ENCODE results near the gene C2CD2L.

C2CD2L gene

GRCh38 chr11:119081682-119082260, 25.4 kb upstream of the C2CD2L start:
- H2AFZ ChIP-seq (ENCODE audit: low read depth, low read length): no peak overlapping the region
- H3K14ac ChIP-seq (ENCODE audit: low read length in 2 of 2): no peak overlapping the region
- no peak overlapping the region for H2BK12ac ChIP-seq (ENCODE audit: low read length in 2 of 2)
- no peak overlapping the region for H3K23ac ChIP-seq (ENCODE audit: low read length in 2 of 2)
- H3K4me1 ChIP-seq (ENCODE audit: control insufficient read depth, insufficient read depth, low read depth, low read length): peaks cover 5% of the 10 kb centered on the region
- H2BK15ac ChIP-seq (ENCODE audit: low read depth, poor library complexity, severe bottlenecking): no peak overlapping the region
- no peaks in the 10 kb centered on the region for H3K9me3 ChIP-seq (ENCODE audit: control insufficient read depth, low read length)
- H3K36me3 ChIP-seq (ENCODE audit: control insufficient read depth in 1 of 2, insufficient read depth in 2 of 2, low read depth in 1 of 2, low read length in 2 of 2): peaks cover 51 to 59% of the 10 kb centered on the region in 2 experiments
- H3K27me3 ChIP-seq (ENCODE audit: control insufficient read depth in 1 of 2, insufficient read depth in 1 of 2, low read length in 2 of 2): no peaks in the 10 kb centered on the region
- H3K9ac ChIP-seq (ENCODE audit: low read length): no peak overlapping the region
- H3K4ac ChIP-seq (ENCODE audit: low read depth in 1 of 2, low read length in 2 of 2): no peak overlapping the region
- no peak overlapping the region for H3K4me2 ChIP-seq (ENCODE audit: low read length, poor library complexity, severe bottlenecking)
- WGBS: 93% methylated on average over 7 of the region's 7 CpGs
- no peak overlapping the region for H2BK5ac ChIP-seq (ENCODE audit: low read depth, low read length, poor library complexity, severe bottlenecking)
- no peak overlapping the region for H3K4me3 ChIP-seq (ENCODE audit: insufficient read depth in 1 of 2, low read depth in 1 of 2, low read length in 2 of 2)
- no peak overlapping the region for H2AK5ac ChIP-seq (ENCODE audit: low read length, severe bottlenecking)
- DNase-seq: no peak
- H3K18ac ChIP-seq (ENCODE audit: low read depth in 1 of 2, low read length in 2 of 2): no peak overlapping the region
- no peak overlapping the region for H3K27ac ChIP-seq (ENCODE audit: low read length, poor library complexity, severe bottlenecking)
- no peak overlapping the region for H2BK120ac ChIP-seq (ENCODE audit: low read depth, low read length)
- peaks cover 1% of the 10 kb centered on the region for H3K79me1 ChIP-seq (replicated peaks; ENCODE audit: low read length, poor library complexity, severe bottlenecking)
- H4K8ac ChIP-seq (ENCODE audit: low read length): no peak overlapping the region
- no peak overlapping the region for H4K91ac ChIP-seq (ENCODE audit: low read length)

- Histone ChIP-seq H3K4me1 (ENCODE audit: control insufficient read depth, insufficient read depth, low read depth, low read length) (peaks cover 8% of the 10 kb centered on the region), H2AFZ (ENCODE audit: low read depth, low read length) (no peak within 1 kb of the TSS), H2BK12ac (ENCODE audit: low read length in 2 of 2) (peak within 1 kb of the TSS in 1 of 2 experiments; percentile 2), H3K18ac (ENCODE audit: low read depth in 1 of 2, low read length in 2 of 2) (peak within 1 kb of the TSS; percentile 79 to 92), H4K91ac (ENCODE audit: low read length) (peak within 1 kb of the TSS; percentile 76), H3K27me3 (ENCODE audit: control insufficient read depth in 1 of 2, insufficient read depth in 1 of 2, low read length in 2 of 2) (no peaks in the 10 kb centered on the region), H3K9ac (ENCODE audit: low read length) (peak within 1 kb of the TSS; percentile 91), H2AK5ac (ENCODE audit: low read length, severe bottlenecking) (no peak within 1 kb of the TSS), H3K4ac (ENCODE audit: low read depth in 1 of 2, low read length in 2 of 2) (peak within 1 kb of the TSS; percentile 42 to 73), H4K8ac (ENCODE audit: low read length) (peak within 1 kb of the TSS; percentile 76), H2BK15ac (ENCODE audit: low read depth, poor library complexity, severe bottlenecking) (peak within 1 kb of the TSS; percentile 73), H3K9me3 (ENCODE audit: control insufficient read depth, low read length) (no peaks in the 10 kb centered on the region), H3K4me2 (ENCODE audit: low read length, poor library complexity, severe bottlenecking) (peak within 1 kb of the TSS; percentile 69), H3K23ac (ENCODE audit: low read length in 2 of 2) (peak within 1 kb of the TSS in 1 of 2 experiments; percentile 35), H3K4me3 (ENCODE audit: insufficient read depth in 1 of 2, low read depth in 1 of 2, low read length in 2 of 2) (peak within 1 kb of the TSS; percentile 74 to 87), H2BK5ac (ENCODE audit: low read depth, low read length, poor library complexity, severe bottlenecking) (peak within 1 kb of the TSS; percentile 11), H3K79me1 (replicated peaks; ENCODE audit: low read length, poor library complexity, severe bottlenecking) (peaks cover 16% of the 10 kb centered on the region), H2BK120ac (ENCODE audit: low read depth, low read length) (no peak within 1 kb of the TSS), H3K14ac (ENCODE audit: low read length in 2 of 2) (peak within 1 kb of the TSS in 1 of 2 experiments; percentile 1), H3K27ac (ENCODE audit: low read length, poor library complexity, severe bottlenecking) (peak within 1 kb of the TSS; percentile 83), H3K36me3 (ENCODE audit: control insufficient read depth in 1 of 2, insufficient read depth in 2 of 2, low read depth in 1 of 2, low read length in 2 of 2) (peaks cover 30 to 41% of the 10 kb centered on the region in 2 experiments)
- under 1% methylated on average over 40 of the region's 45 CpGs for WGBS
- peak; percentile 98 for DNase-seq
Observed at GRCh38 chr11:119084663-119085436, 22.3 kb upstream of the C2CD2L start, which contains the start of gene HMBS. HMBS (plus strand) TSS chr11:119084881; CDS start chr11:119085034, 153 bp downstream.

GRCh38 chr11:119085437-119085847, 21.7 kb upstream of the C2CD2L start:
- Histone ChIP-seq H3K9me3 (ENCODE audit: control insufficient read depth, low read length) (no peaks in the 10 kb centered on the region), H3K4me2 (ENCODE audit: low read length, poor library complexity, severe bottlenecking) (peak overlapping the region; percentile 69), H3K27ac (ENCODE audit: low read length, poor library complexity, severe bottlenecking) (peak overlapping the region; percentile 59), H3K36me3 (ENCODE audit: control insufficient read depth in 1 of 2, insufficient read depth in 2 of 2, low read depth in 1 of 2, low read length in 2 of 2) (peaks cover 30 to 41% of the 10 kb centered on the region in 2 experiments), H3K4me3 (ENCODE audit: insufficient read depth in 1 of 2, low read depth in 1 of 2, low read length in 2 of 2) (peak overlapping the region; percentile 66 to 87), H3K4me1 (ENCODE audit: control insufficient read depth, insufficient read depth, low read depth, low read length) (peaks cover 8% of the 10 kb centered on the region), H3K23ac (ENCODE audit: low read length in 2 of 2) (peak overlapping the region in 1 of 2 experiments; percentile 35), H4K8ac (ENCODE audit: low read length) (no peak overlapping the region), H2BK15ac (ENCODE audit: low read depth, poor library complexity, severe bottlenecking) (no peak overlapping the region), H3K14ac (ENCODE audit: low read length in 2 of 2) (peak overlapping the region in 1 of 2 experiments; percentile 1), H3K18ac (ENCODE audit: low read depth in 1 of 2, low read length in 2 of 2) (peak overlapping the region in 1 of 2 experiments; percentile 41), H3K79me1 (replicated peaks; ENCODE audit: low read length, poor library complexity, severe bottlenecking) (peaks cover 16% of the 10 kb centered on the region), H2AFZ (ENCODE audit: low read depth, low read length) (no peak overlapping the region), H2AK5ac (ENCODE audit: low read length, severe bottlenecking) (no peak overlapping the region), H3K4ac (ENCODE audit: low read depth in 1 of 2, low read length in 2 of 2) (peak overlapping the region; percentile 42 to 69), H2BK12ac (ENCODE audit: low read length in 2 of 2) (peak overlapping the region in 1 of 2 experiments; percentile 2), H3K9ac (ENCODE audit: low read length) (peak overlapping the region; percentile 91), H2BK5ac (ENCODE audit: low read depth, low read length, poor library complexity, severe bottlenecking) (no peak overlapping the region), H4K91ac (ENCODE audit: low read length) (no peak overlapping the region), H2BK120ac (ENCODE audit: low read depth, low read length) (no peak overlapping the region), H3K27me3 (ENCODE audit: control insufficient read depth in 1 of 2, insufficient read depth in 1 of 2, low read length in 2 of 2) (no peaks in the 10 kb centered on the region)
- DNase-seq: no peak
- WGBS: under 1% methylated on average over 13 of the region's 13 CpGs

GRCh38 chr11:119087123-119087522, 20.0 kb upstream of the C2CD2L start:
- no peak overlapping the region for H3K4me2 ChIP-seq (ENCODE audit: low read length, poor library complexity, severe bottlenecking)
- H3K27me3 ChIP-seq (ENCODE audit: control insufficient read depth in 1 of 2, insufficient read depth in 1 of 2, low read length in 2 of 2): no peaks in the 10 kb centered on the region
- H2AK5ac ChIP-seq (ENCODE audit: low read length, severe bottlenecking): no peak overlapping the region
- H3K4me3 ChIP-seq (ENCODE audit: insufficient read depth in 1 of 2, low read depth in 1 of 2, low read length in 2 of 2): no peak overlapping the region
- no peak overlapping the region for H2AFZ ChIP-seq (ENCODE audit: low read depth, low read length)
- H2BK15ac ChIP-seq (ENCODE audit: low read depth, poor library complexity, severe bottlenecking): no peak overlapping the region
- no peak overlapping the region for H3K14ac ChIP-seq (ENCODE audit: low read length in 2 of 2)
- H2BK120ac ChIP-seq (ENCODE audit: low read depth, low read length): no peak overlapping the region
- no peak overlapping the region for H3K23ac ChIP-seq (ENCODE audit: low read length in 2 of 2)
- H4K8ac ChIP-seq (ENCODE audit: low read length): no peak overlapping the region
- H3K9me3 ChIP-seq (ENCODE audit: control insufficient read depth, low read length): no peaks in the 10 kb centered on the region
- H3K18ac ChIP-seq (ENCODE audit: low read depth in 1 of 2, low read length in 2 of 2): no peak overlapping the region
- H3K36me3 ChIP-seq (ENCODE audit: control insufficient read depth in 1 of 2, insufficient read depth in 2 of 2, low read depth in 1 of 2, low read length in 2 of 2): peaks cover 22 to 37% of the 10 kb centered on the region in 2 experiments
- no peak overlapping the region for H3K27ac ChIP-seq (ENCODE audit: low read length, poor library complexity, severe bottlenecking)
- no peak overlapping the region for H2BK5ac ChIP-seq (ENCODE audit: low read depth, low read length, poor library complexity, severe bottlenecking)
- peaks cover 12% of the 10 kb centered on the region for H3K4me1 ChIP-seq (ENCODE audit: control insufficient read depth, insufficient read depth, low read depth, low read length)
- H2BK12ac ChIP-seq (ENCODE audit: low read length in 2 of 2): no peak overlapping the region
- peaks cover 18% of the 10 kb centered on the region for H3K79me1 ChIP-seq (replicated peaks; ENCODE audit: low read length, poor library complexity, severe bottlenecking)
- DNase-seq: no peak
- no peak overlapping the region for H3K9ac ChIP-seq (ENCODE audit: low read length)
- no peak overlapping the region for H3K4ac ChIP-seq (ENCODE audit: low read depth in 1 of 2, low read length in 2 of 2)
- H4K91ac ChIP-seq (ENCODE audit: low read length): no peak overlapping the region
- WGBS: 95% methylated on average over 6 of the region's 6 CpGs
